OCI-LY3 (cell line): ENCODE data around the gene TEX14.

Source experiments
- CTCF ChIP-seq: fragments of 200-600, 300-600 bp; sonication (generic); IDR thresholded peaks from 2 replicates; pipeline ENCODE4 v1.5.1; 2014; ENCODE audit warnings: antibody characterized with exemption, low read length, low read depth
- EZH2phosphoT487 ChIP-seq: fragments of 200-600 bp; shearing (Covaris generic); IDR thresholded peaks from 2 replicates; pipeline ENCODE4 v1.6.1; 2018; ENCODE audit warnings: antibody characterized with exemption, mixed run types, low read depth

GRCh38 chr17:58572846-58573245 lies 119.0 kb downstream of the TEX14 start:
- TF ChIP-seq CTCF: no peak
- no peak for TF ChIP-seq EZH2phosphoT487
